ENCODE measurements around the gene SERINC2.
"Not testable (repeated sequence)": the region's sequence is repeated elsewhere in the genome, so short reads cannot be mapped to it uniquely, and the experiment has no call there.

Gene SERINC2

GRCh38 chr1:31383967-31384366 is 29.0 kb upstream of the SERINC2 start:
- no peak for DNase-seq (ENCODE audit: low spot score)
- Histone ChIP-seq H3K27ac (no peak overlapping the region), H3K4me3 (no peak overlapping the region)
- no peak for TF ChIP-seq CTCF (IDR thresholded peaks at IDR 0.05)

DNA sequence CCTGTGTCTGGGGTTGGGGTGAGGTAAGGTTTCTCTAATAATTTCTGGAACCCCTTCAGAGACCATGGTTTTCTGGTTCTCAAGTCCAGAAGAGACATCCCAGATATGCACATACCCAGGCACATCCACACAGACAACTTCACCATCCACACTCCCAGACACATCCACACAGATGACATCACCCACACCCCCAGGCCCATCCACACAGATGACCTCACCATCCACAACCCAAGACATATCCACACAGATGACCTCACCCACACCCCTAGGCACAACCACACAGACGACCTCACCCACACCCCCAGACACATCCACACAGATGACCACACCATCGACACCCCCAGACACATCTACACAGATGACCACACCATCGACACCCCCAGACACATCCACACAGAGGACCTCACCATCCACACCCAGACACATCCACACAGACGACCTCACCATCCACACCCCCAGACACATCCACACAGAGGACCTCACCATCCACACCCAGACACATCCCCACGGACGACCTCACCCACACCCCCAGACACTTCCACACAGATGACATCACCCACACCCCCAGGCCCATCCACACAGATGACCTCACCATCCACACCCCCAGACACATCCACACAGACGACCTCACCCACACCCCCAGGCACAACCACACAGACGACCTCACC is 26.3 kb upstream of the SERINC2 start:
- H3K27ac ChIP-seq; H3K4me3 ChIP-seq; DNase-seq (ENCODE audit: low spot score): not testable (repeated sequence)

GRCh38 chr1:31387612-31388011 is 25.4 kb upstream of the SERINC2 start:
- no peak overlapping the region for H3K27ac ChIP-seq
- DNase-seq (ENCODE audit: low spot score), result no peak
- TF ChIP-seq CTCF (IDR thresholded peaks at IDR 0.05), result no peak
- H3K4me3 ChIP-seq, result no peak overlapping the region

GRCh38 chr1:31389616-31390015 is 23.4 kb upstream of the SERINC2 start:
- Histone ChIP-seq H3K4me3 (no peak overlapping the region), H3K27ac (no peak overlapping the region)
- no peak for TF ChIP-seq CTCF (IDR thresholded peaks at IDR 0.05)
- no peak for DNase-seq (ENCODE audit: low spot score)

GRCh38 chr1:31390071-31390470 is 22.9 kb upstream of the SERINC2 start:
- no peak for TF ChIP-seq CTCF (IDR thresholded peaks at IDR 0.05)
- H3K4me3 ChIP-seq, result no peak overlapping the region
- DNase-seq (ENCODE audit: low spot score), result no peak
- no peak overlapping the region for H3K27ac ChIP-seq

- Histone ChIP-seq H3K4me3 (no peak overlapping the region), H3K27ac (no peak overlapping the region)
- TF ChIP-seq CTCF (IDR thresholded peaks at IDR 0.05), result no peak
- DNase-seq (ENCODE audit: low spot score), result no peak
These were observed 19.6 kb upstream of the SERINC2 start for GRCh38 chr1:31393463-31393862.

DNA sequence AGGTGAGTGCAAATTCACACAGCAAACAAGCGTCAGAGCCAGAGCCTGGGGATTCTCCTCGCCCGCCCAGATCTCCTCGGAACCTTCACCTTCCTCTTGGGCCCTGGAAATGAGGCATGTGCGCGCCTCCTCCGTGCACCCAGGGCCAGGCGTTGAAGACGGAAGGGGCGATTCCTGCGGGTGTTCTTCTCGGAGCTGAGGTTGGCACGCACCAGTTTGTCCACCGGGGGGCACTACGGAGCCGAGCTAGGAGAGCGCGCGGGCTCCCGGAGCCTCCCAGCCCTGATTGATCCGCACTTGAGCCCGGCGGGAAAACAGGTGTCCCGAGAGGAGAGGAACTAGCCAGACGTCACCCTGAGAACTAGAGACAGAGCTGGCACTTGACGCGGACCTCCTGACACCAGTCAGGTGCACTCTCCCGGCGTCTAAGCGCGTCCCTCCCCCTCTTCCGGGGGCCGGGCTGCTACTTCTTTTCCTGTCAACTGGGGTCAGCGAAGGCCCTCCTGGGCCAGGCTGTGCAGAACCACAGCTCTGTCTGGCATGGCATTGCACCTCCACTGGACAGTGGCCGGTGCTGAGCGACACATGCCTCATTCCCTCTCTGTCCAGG is 18.3 kb upstream of the SERINC2 start:
- TF ChIP-seq CTCF (IDR thresholded peaks at IDR 0.05), result peak; percentile 80
- H3K4me3 ChIP-seq, result peak overlapping the region; percentile 67
- no peak overlapping the region for H3K27ac ChIP-seq
- DNase-seq (ENCODE audit: low spot score), result peak; percentile 80

Data from coronary artery (tissue), 2 donors.